Stomach (tissue), 4 donors: ENCODE measurements around the gene TAF12.
A peak's percentile ranks its signal among the peaks of the same experiment; 100 is the strongest.

Experiments used
- EP300 ChIP-seq: sonication (generic); formaldehyde crosslinking; IDR thresholded peaks from one replicate; pipeline ENCODE4 v1.6.1; 2017; ENCODE audit warnings: antibody characterized with exemption
- POLR2A ChIP-seq, 4 donors: fragments of 450-650 bp; IDR thresholded peaks; one replicate each; pipeline ENCODE4 v1.6.1; 2016; ENCODE audit warnings: antibody characterized with exemption in 4 of 4, control low read depth in 2 of 4, mild to moderate bottlenecking in 1 of 4, moderate library complexity in 1 of 4
- POLR2AphosphoS5 ChIP-seq, 3 donors: sonication (generic); formaldehyde crosslinking; IDR thresholded peaks; one replicate each; pipeline ENCODE4 v1.6.1; 2016; ENCODE audit warnings: antibody characterized with exemption in 3 of 3
- TF ChIP-seq, protein P1 (sequence below), 7 experiments: fragments of 450-650 bp in 4 of 7; fragments of 200-600 bp in 3 of 7; sonication (generic) in 3 of 7; IDR thresholded peaks; one replicate each; pipeline ENCODE4 v1.5.1; 2016 to 2019; ENCODE audit warnings: antibody characterized with exemption in 7 of 7, control low read depth in 2 of 7, mild to moderate bottlenecking in 1 of 7

DNA sequence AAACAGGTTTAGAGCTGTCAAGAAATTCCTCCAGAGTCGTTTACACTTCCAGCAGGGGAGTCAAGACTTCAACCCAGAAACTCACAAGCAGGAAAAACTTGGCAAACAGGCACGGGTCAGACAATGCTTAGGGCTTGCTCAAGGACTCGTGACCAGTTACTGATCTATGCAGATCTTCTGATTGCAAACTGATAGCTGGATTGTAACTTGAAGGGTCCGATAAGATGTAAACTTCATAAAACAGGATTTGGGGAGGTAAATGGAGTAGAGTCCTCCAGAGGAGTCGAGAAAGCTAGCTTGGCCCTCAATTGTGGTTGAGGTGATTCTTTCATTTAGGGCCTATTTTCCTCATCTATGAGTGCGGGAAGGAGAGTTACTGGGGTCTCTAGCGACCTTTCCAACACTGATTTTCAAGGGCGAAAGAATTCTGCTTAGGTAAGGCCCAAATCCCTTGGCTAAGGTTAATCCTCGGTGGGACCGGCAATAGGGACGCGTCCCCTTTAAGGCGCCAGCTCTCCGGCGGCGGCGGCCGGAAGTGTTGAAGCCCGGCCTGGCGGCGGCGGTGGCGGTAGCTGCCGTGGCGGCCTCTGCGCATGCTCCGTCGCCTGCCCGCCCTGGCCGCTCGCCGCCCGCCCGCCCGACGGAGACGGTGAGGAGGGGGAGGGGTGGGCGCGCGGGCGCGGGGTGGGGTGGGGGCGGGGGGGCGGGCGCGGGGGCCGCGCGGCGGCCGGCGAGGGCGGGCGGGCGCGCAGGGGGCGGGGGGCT lies 25.5 kb upstream of the TAF12 start, which contains the start of gene GMEB1:
- TF ChIP-seq POLR2A (IDR thresholded peaks at IDR 0.05), result no peak
- TF ChIP-seq, protein P1, sequence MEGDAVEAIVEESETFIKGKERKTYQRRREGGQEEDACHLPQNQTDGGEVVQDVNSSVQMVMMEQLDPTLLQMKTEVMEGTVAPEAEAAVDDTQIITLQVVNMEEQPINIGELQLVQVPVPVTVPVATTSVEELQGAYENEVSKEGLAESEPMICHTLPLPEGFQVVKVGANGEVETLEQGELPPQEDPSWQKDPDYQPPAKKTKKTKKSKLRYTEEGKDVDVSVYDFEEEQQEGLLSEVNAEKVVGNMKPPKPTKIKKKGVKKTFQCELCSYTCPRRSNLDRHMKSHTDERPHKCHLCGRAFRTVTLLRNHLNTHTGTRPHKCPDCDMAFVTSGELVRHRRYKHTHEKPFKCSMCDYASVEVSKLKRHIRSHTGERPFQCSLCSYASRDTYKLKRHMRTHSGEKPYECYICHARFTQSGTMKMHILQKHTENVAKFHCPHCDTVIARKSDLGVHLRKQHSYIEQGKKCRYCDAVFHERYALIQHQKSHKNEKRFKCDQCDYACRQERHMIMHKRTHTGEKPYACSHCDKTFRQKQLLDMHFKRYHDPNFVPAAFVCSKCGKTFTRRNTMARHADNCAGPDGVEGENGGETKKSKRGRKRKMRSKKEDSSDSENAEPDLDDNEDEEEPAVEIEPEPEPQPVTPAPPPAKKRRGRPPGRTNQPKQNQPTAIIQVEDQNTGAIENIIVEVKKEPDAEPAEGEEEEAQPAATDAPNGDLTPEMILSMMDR (IDR thresholded peaks at IDR 0.05), result no peak
- peak; percentile 28 to 69 (median 48) for TF ChIP-seq POLR2AphosphoS5 (IDR thresholded peaks at IDR 0.05)
- TF ChIP-seq EP300, result no peak
